Measurements from ENCODE around the gene ACAA1.

The ACAA1 gene

DNA sequence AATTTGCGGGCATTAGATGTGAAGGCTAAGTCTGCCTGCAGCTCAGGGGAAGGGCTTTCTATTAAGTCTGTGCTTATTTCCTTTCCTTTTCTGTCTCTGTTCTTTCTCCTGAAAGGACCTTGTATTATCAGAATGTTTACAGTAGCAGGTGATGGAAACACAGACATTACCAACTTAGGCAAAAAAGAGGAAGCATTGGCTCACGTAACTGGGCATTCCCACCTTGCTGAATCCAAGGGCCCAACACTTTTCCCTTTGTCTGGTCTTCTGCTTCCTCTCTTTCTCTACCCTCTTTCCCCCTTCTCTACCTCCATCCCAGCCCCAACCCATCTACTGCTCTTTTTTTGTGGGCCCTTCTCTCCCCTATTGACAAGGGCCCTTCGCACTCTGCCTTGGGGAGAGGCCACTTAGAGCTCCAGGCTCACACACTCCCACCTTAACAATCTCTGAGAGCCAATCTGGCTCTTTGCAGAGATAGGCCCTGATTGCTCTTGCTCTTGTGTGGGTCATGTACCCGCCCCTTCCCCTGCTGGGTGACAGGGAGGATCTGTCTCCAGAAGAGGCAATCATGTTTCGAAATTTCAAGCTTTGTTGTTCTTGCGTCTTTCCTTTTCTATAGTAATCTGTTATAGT lies 35.0 kb downstream of the ACAA1 start:
- no peak for DNase-seq
- peaks cover 0 to 6% (median 0%) of the 10 kb centered on the region in 5 experiments for H3K9me3 ChIP-seq (ENCODE audit: control extremely low read depth in 1 of 5, control insufficient read depth in 4 of 5, insufficient read depth in 2 of 5, low read depth in 1 of 5, low read length in 4 of 5)
- H3K4me3 ChIP-seq (ENCODE audit: control insufficient read depth in 1 of 7, extremely low read depth in 1 of 7, insufficient read depth in 4 of 7, low read depth in 2 of 7, low read length in 6 of 7) = no peak overlapping the region
- peaks cover 0 to 3% (median under 1%) of the 10 kb centered on the region in 4 experiments for H3K4me1 ChIP-seq (ENCODE audit: control extremely low read depth in 1 of 4, control insufficient read depth in 4 of 4, insufficient read depth in 4 of 4, low read length in 3 of 4)
- 81% methylated on average over 4 of the region's 6 CpGs for WGBS (ENCODE audit: insufficient coverage)
- H3K27ac ChIP-seq (ENCODE audit: insufficient read depth in 1 of 2, low read depth in 1 of 2, low read length in 2 of 2, poor library complexity in 1 of 2, severe bottlenecking in 2 of 2) = no peak overlapping the region
- no peaks in the 10 kb centered on the region for H3K27me3 ChIP-seq (replicated peaks in 2 of 5; ENCODE audit: control insufficient read depth in 4 of 5, insufficient read depth in 5 of 5, low read length in 4 of 5)
- POLR2A ChIA-PET = interaction anchor here (0.6 kb wide), 1 partner anchor 13 kb away, joined by 3 read pairs; no protein-coding TSS in a partner anchor
- CTCF ChIA-PET = no interaction called here
- no peaks in the 10 kb centered on the region for H3K36me3 ChIP-seq (ENCODE audit: control insufficient read depth in 4 of 4, insufficient read depth in 4 of 4, low read length in 3 of 4)

DNA sequence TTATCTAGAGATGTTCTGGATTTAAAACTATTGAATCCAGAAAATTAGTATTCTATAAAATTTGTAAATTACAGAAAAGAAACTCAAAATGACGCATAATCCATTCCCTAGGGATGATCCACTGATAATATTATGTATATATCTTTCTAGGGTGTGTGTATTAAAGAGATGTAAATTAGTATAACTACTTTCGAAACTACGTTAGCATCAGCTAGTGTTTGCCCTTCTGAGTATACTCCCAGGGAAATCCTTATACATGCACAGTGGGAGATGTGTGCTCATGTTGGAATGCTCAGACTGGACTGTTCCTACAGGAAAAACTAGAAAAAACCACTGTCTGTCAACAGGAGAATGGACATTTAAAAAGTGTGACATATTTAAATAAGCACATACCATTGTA lies 36.4 kb downstream of the ACAA1 start:
- ChIA-PET POLR2A (no interaction called here), CTCF (no interaction called here)
- Histone ChIP-seq H3K36me3 (ENCODE audit: control insufficient read depth in 4 of 4, insufficient read depth in 4 of 4, low read length in 3 of 4) (no peaks in the 10 kb centered on the region), H3K4me3 (ENCODE audit: control insufficient read depth in 1 of 7, extremely low read depth in 1 of 7, insufficient read depth in 4 of 7, low read depth in 2 of 7, low read length in 6 of 7) (no peak overlapping the region), H3K9me3 (ENCODE audit: control extremely low read depth in 1 of 5, control insufficient read depth in 4 of 5, insufficient read depth in 2 of 5, low read depth in 1 of 5, low read length in 4 of 5) (peaks cover 0 to 3% (median 0%) of the 10 kb centered on the region in 5 experiments), H3K27ac (ENCODE audit: insufficient read depth in 1 of 2, low read depth in 1 of 2, low read length in 2 of 2, poor library complexity in 1 of 2, severe bottlenecking in 2 of 2) (no peak overlapping the region), H3K27me3 (replicated peaks in 2 of 5; ENCODE audit: control insufficient read depth in 4 of 5, insufficient read depth in 5 of 5, low read length in 4 of 5) (no peaks in the 10 kb centered on the region), H3K4me1 (ENCODE audit: control extremely low read depth in 1 of 4, control insufficient read depth in 4 of 4, insufficient read depth in 4 of 4, low read length in 3 of 4) (no peaks in the 10 kb centered on the region)
- no peak for DNase-seq
- no CpG with 5 or more reads among the region's 3 CpGs for WGBS (ENCODE audit: insufficient coverage)

DNA sequence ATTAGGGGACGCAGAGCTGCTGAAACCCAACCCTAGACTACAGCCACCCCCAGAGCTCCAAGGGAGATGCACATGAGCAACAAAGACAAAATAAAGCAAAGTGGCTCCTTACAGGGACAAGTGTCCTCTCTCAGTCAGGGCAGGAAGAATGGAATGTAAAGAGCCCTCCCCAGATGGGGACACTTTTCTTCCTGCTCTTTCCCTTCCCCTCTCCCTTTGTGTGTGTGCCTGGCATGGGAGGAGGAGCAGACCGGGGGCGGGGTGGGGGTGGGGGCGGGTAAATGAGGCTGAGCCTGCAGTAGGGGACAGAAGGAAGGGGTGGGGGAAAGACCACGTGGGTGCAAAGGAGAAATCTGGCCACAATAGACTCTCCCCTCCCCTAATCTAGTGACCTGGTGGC lies 37.4 kb downstream of the ACAA1 start:
- H3K27me3 ChIP-seq (replicated peaks in 2 of 5; ENCODE audit: control insufficient read depth in 4 of 5, insufficient read depth in 5 of 5, low read length in 4 of 5) = no peaks in the 10 kb centered on the region
- no peaks in the 10 kb centered on the region for H3K9me3 ChIP-seq (ENCODE audit: control extremely low read depth in 1 of 5, control insufficient read depth in 4 of 5, insufficient read depth in 2 of 5, low read depth in 1 of 5, low read length in 4 of 5)
- WGBS (ENCODE audit: insufficient coverage) = 100% methylated on average over 1 of the region's 5 CpGs
- H3K4me1 ChIP-seq (ENCODE audit: control extremely low read depth in 1 of 4, control insufficient read depth in 4 of 4, insufficient read depth in 4 of 4, low read length in 3 of 4) = no peaks in the 10 kb centered on the region
- CTCF ChIA-PET = interaction anchor here (1.0 kb wide), 1 partner anchor 27 kb away, joined by 3 read pairs; no protein-coding TSS in a partner anchor
- no peak overlapping the region for H3K4me3 ChIP-seq (ENCODE audit: control insufficient read depth in 1 of 7, extremely low read depth in 1 of 7, insufficient read depth in 4 of 7, low read depth in 2 of 7, low read length in 6 of 7)
- no peak for DNase-seq
- no peak overlapping the region for H3K27ac ChIP-seq (ENCODE audit: insufficient read depth in 1 of 2, low read depth in 1 of 2, low read length in 2 of 2, poor library complexity in 1 of 2, severe bottlenecking in 2 of 2)
- POLR2A ChIA-PET = no interaction called here
- no peaks in the 10 kb centered on the region for H3K36me3 ChIP-seq (ENCODE audit: control insufficient read depth in 4 of 4, insufficient read depth in 4 of 4, low read length in 3 of 4)

DNA sequence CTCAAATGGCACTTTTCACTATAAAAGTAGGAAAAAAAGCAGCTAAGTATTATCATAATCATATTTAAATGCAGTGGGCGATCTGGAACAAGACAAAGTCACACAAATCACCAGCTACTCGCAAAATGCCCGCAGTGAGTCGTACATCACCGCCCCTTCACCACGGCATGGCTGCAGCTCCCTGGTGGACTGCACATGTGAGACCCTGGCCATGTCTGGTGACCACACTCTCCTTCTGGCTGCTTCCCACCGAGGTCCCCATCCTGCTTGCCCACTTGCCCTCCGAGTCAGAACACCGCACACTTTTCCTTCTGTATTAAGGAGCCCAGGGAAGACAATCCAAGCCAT lies 38.6 kb downstream of the ACAA1 start:
- no peak overlapping the region for H3K27ac ChIP-seq (ENCODE audit: insufficient read depth in 1 of 2, low read depth in 1 of 2, low read length in 2 of 2, poor library complexity in 1 of 2, severe bottlenecking in 2 of 2)
- ChIA-PET CTCF (interaction anchor here (0.7 kb wide), 1 partner anchor 10 kb away, joined by 3 read pairs; no protein-coding TSS in a partner anchor), POLR2A (interaction anchor here (0.6 kb wide), 1 partner anchor 32 kb away, joined by 3 read pairs; no protein-coding TSS in a partner anchor)
- H3K4me3 ChIP-seq (ENCODE audit: control insufficient read depth in 1 of 7, extremely low read depth in 1 of 7, insufficient read depth in 4 of 7, low read depth in 2 of 7, low read length in 6 of 7) = no peak overlapping the region
- no peaks in the 10 kb centered on the region for H3K36me3 ChIP-seq (ENCODE audit: control insufficient read depth in 4 of 4, insufficient read depth in 4 of 4, low read length in 3 of 4)
- 94% methylated on average over 9 of the region's 9 CpGs for WGBS (ENCODE audit: insufficient coverage)
- H3K4me1 ChIP-seq (ENCODE audit: control extremely low read depth in 1 of 4, control insufficient read depth in 4 of 4, insufficient read depth in 4 of 4, low read length in 3 of 4) = no peaks in the 10 kb centered on the region
- H3K27me3 ChIP-seq (replicated peaks in 2 of 5; ENCODE audit: control insufficient read depth in 4 of 5, insufficient read depth in 5 of 5, low read length in 4 of 5) = no peaks in the 10 kb centered on the region
- no peak for DNase-seq
- H3K9me3 ChIP-seq (ENCODE audit: control extremely low read depth in 1 of 5, control insufficient read depth in 4 of 5, insufficient read depth in 2 of 5, low read depth in 1 of 5, low read length in 4 of 5) = no peaks in the 10 kb centered on the region

DNA sequence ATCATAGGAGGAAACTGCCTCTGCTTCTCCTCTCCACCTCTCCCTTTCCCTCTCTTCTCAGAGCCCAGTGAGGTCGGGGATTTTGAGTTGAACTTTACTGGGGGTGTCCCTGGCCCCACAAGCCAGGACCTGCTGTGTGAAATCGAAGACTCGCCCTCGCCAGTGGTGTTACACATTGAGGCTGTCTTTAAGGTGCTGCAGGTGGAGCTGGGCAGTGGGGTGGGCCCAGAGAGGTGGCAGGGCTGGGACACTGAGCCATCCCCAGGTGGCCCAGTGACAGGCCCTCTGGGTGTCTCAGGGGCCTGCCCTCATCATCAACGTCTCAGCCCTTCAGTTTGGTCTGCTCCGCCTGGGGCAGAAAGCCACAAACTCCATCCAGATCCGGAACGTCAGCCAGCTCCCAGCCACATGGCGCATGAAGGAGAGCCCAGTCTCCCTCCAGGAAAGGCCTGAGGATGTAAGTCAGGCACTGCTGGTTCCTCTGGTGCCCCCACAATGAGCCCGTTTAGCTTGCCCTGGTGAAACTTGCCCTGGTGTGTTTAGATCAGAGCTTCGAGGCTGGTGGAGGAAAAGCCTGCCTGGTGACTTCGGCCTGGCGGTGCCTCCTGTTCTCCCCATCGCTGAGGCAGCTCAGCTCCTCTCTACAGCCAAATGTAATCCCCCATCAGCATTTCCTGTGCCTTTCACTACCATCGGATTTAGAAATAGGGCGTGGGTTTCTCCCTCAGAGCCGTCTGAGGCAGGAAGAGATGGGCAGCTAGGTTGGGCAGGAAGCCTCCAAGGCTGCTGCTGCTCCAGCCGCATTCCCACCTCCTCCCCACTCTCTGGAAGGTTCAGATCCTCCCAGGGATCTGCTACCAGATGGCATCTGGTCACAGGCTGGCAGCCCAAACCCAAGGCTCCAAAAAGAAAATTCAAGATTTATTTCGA lies 39.2 kb downstream of the ACAA1 start:
- no peaks in the 10 kb centered on the region for H3K4me1 ChIP-seq (ENCODE audit: control extremely low read depth in 1 of 4, control insufficient read depth in 4 of 4, insufficient read depth in 4 of 4, low read length in 3 of 4)
- POLR2A ChIA-PET = interaction anchor here (0.6 kb wide), 1 partner anchor 31 kb away, joined by 3 read pairs; no protein-coding TSS in a partner anchor
- H3K36me3 ChIP-seq (ENCODE audit: control insufficient read depth in 4 of 4, insufficient read depth in 4 of 4, low read length in 3 of 4) = no peaks in the 10 kb centered on the region
- H3K9me3 ChIP-seq (ENCODE audit: control extremely low read depth in 1 of 5, control insufficient read depth in 4 of 5, insufficient read depth in 2 of 5, low read depth in 1 of 5, low read length in 4 of 5) = no peaks in the 10 kb centered on the region
- CTCF ChIA-PET = no interaction called here
- H3K27me3 ChIP-seq (replicated peaks in 2 of 5; ENCODE audit: control insufficient read depth in 4 of 5, insufficient read depth in 5 of 5, low read length in 4 of 5) = no peaks in the 10 kb centered on the region
- DNase-seq = no peak
- H3K4me3 ChIP-seq (ENCODE audit: control insufficient read depth in 1 of 7, extremely low read depth in 1 of 7, insufficient read depth in 4 of 7, low read depth in 2 of 7, low read length in 6 of 7) = no peak overlapping the region
- no peak overlapping the region for H3K27ac ChIP-seq (ENCODE audit: insufficient read depth in 1 of 2, low read depth in 1 of 2, low read length in 2 of 2, poor library complexity in 1 of 2, severe bottlenecking in 2 of 2)
- 90% methylated on average over 15 of the region's 19 CpGs for WGBS (ENCODE audit: insufficient coverage)

DNA sequence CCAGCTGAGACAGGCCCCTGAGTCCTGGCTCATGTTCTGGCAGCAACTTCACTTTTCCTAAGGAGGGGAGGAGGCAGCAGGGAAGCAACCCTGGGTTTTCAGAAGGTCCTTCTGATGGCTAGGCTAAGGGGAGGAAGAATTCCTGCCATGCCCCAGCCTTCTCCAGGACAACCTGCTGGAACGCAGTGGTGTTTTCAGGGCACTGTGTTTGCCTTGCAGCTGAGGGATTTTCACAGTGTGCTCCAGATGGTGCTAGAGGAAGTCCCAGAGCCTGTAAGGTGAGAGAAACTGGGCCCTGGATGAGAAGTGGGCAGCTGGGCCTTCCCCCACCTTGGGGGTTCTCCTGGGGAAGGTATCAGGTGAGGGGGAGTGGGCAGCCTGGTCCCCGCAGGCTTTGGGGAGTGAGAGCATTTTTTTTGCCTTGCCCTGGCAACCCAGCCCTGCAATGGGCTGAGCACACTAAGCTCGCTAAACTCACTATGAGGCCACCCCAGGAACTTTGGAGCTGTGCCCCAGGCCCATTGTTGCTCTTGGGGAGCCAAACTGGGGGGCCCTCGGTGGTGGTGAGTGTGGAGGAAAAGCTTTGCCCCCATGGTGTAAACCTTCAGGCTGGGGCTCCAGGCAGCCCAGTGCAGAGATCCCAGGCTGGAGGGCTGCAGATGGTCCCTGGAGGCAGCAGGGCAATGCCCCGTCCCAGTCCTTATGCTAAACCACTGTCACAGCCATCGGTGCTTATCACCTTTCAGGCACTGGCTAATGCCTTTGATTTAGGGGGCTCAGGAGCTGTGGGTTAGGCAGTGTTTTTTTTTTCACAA lies 41.1 kb downstream of the ACAA1 start:
- POLR2A ChIA-PET = interaction anchor here (0.6 kb wide), 1 partner anchor 408 kb away, joined by 3 read pairs; no protein-coding TSS in a partner anchor
- DNase-seq = no peak
- CTCF ChIA-PET = interaction anchor here (1.0 kb wide), 2 partner anchors 11 to 13 kb away, joined by 4 read pairs; no protein-coding TSS in a partner anchor
- H3K27me3 ChIP-seq (replicated peaks in 2 of 5; ENCODE audit: control insufficient read depth in 4 of 5, insufficient read depth in 5 of 5, low read length in 4 of 5) = no peaks in the 10 kb centered on the region
- H3K36me3 ChIP-seq (ENCODE audit: control insufficient read depth in 4 of 4, insufficient read depth in 4 of 4, low read length in 3 of 4) = no peaks in the 10 kb centered on the region
- H3K4me1 ChIP-seq (ENCODE audit: control extremely low read depth in 1 of 4, control insufficient read depth in 4 of 4, insufficient read depth in 4 of 4, low read length in 3 of 4) = no peaks in the 10 kb centered on the region
- H3K4me3 ChIP-seq (ENCODE audit: control insufficient read depth in 1 of 7, extremely low read depth in 1 of 7, insufficient read depth in 4 of 7, low read depth in 2 of 7, low read length in 6 of 7) = no peak overlapping the region
- no peaks in the 10 kb centered on the region for H3K9me3 ChIP-seq (ENCODE audit: control extremely low read depth in 1 of 5, control insufficient read depth in 4 of 5, insufficient read depth in 2 of 5, low read depth in 1 of 5, low read length in 4 of 5)
- no peak overlapping the region for H3K27ac ChIP-seq (ENCODE audit: insufficient read depth in 1 of 2, low read depth in 1 of 2, low read length in 2 of 2, poor library complexity in 1 of 2, severe bottlenecking in 2 of 2)
- WGBS (ENCODE audit: insufficient coverage) = 95% methylated on average over 6 of the region's 6 CpGs

Measured in common myeloid progenitor, CD34-positive (primary cell).